GM12864 (cell line): Measurements from ENCODE around the gene GPR141.

Experiments
- DNase-seq: peaks from one replicate; pipeline ENCODE4 v3.0.0-alpha.2; 2011; ENCODE audit warnings: low read depth
- H3K4me3 ChIP-seq: 2 replicates; pipeline ENCODE4 v1.5.1; 2011; ENCODE audit warnings: mild to moderate bottlenecking, low read depth, low read length, control low read depth
- TF ChIP-seq, protein P1 (sequence below): IDR thresholded peaks from 2 replicates; pipeline ENCODE4 v1.5.1; 2011; ENCODE audit warnings: low read depth, mild to moderate bottlenecking, moderate library complexity, low read length, control low read depth, inconsistent platforms; ENCODE audit errors: missing control alignments

Gene GPR141

DNA sequence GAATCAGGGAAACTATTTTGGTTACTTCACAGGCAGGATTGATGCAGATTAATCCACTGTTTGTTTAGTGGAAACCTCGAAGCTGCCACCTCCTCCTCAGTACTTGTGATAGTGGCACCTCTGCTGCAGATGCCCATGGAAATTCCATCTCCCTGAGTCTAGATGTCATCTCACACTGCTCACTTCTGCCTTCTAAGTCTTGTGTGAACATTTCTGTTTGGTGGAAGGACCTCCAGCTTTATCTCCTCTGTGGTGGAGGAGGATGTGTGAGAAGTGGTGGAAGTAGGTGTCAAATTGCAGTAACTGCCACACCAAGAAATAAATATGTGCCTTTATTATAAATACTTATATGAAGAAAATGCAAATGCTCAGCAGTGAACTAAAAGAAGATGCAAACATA, 25.8 kb upstream of the GPR141 start:
- no peak overlapping the region for H3K4me3 ChIP-seq
- TF ChIP-seq, protein P1, sequence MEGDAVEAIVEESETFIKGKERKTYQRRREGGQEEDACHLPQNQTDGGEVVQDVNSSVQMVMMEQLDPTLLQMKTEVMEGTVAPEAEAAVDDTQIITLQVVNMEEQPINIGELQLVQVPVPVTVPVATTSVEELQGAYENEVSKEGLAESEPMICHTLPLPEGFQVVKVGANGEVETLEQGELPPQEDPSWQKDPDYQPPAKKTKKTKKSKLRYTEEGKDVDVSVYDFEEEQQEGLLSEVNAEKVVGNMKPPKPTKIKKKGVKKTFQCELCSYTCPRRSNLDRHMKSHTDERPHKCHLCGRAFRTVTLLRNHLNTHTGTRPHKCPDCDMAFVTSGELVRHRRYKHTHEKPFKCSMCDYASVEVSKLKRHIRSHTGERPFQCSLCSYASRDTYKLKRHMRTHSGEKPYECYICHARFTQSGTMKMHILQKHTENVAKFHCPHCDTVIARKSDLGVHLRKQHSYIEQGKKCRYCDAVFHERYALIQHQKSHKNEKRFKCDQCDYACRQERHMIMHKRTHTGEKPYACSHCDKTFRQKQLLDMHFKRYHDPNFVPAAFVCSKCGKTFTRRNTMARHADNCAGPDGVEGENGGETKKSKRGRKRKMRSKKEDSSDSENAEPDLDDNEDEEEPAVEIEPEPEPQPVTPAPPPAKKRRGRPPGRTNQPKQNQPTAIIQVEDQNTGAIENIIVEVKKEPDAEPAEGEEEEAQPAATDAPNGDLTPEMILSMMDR, result no peak
- DNase-seq, result no peak

DNA sequence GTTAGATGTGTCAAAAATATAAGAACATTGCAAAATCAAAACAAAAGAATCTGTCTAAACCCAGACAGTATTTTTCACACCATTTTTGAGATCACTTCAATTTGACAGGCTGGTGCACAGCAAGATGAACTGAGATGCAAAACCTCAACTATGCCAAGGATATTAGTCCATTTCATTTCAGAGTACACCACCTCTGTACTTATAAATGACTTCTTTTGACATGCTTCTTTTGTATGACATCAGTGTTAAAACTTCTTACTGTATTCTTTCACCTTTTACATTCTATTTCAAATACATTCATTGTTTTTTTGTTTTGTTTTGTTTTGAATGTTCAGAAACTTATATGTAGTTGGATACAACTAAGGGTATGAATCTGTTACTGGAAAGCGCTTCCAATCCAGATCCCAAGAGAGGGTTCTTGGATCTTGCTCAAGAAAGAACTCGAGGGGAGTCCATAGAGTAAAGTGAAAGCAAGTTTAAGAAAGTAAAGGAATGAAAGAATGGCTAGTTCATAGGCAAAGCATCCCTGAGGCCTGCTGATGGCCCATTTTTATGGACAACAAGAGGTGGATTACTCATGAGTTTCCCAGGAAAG, 23.5 kb upstream of the GPR141 start:
- no peak overlapping the region for H3K4me3 ChIP-seq
- TF ChIP-seq, protein P1, result no peak
- no peak for DNase-seq

GRCh38 chr7:37660614-37661013, 23.0 kb upstream of the GPR141 start:
- TF ChIP-seq, protein P1, result no peak
- no peak overlapping the region for H3K4me3 ChIP-seq
- DNase-seq, result no peak

DNA sequence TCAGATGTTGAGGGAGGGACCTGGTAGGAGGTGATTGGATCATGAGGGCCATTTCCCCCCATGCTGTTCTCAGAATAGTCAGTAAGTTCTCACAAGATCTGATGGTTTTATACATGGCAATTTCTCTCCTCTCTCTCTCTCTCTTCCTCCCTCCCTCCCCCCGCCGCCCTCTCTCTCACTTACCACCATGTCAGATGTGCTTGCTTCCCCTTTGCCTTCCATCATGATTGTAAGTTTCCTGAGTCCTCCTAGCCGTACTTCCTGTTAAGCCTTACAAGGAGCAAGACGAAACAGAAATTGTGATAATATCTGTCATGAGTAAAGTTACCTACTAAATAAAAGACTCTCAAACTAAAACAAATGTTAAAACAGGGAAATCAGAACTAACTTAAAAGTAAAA, 19.9 kb upstream of the GPR141 start:
- DNase-seq, result no peak
- H3K4me3 ChIP-seq, result no peak overlapping the region
- TF ChIP-seq, protein P1, result no peak

DNA sequence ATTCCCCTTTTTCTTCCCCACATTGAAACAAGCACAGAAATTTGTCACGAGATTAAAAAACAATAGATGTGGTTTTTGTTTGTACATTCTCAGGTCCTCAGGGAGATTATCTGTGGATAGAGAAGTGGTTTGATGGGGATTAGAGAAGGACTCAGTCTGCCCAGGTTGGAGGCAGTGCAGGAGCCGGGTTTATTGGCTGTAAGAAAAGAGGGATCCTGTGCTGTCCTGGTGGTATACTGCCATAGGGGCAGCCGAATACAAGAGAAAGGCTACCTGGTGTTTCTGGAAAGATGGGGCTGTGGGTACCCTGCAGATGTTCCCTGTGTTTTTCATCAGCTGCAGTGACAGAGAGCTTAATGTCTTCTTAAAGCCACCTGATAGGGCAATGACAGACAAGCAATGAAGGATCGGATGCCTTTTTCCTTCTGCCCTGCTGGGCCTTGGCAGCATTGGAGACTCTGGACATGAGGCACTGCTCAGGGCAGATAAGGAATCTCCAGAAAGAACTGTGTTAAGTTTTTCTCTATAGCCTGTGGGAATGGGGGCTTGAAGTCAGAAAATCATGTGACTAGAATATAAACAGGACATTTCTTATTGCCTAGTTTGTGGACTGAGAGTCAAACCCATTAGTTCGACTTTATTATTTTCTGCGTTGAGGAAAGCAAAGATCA, 18.1 kb upstream of the GPR141 start:
- TF ChIP-seq, protein P1, result no peak
- no peak overlapping the region for H3K4me3 ChIP-seq
- no peak for DNase-seq

- DNase-seq, result no peak
- H3K4me3 ChIP-seq, result no peak overlapping the region
- TF ChIP-seq, protein P1, result no peak
Observed at GRCh38 chr7:37666026-37666799, 17.4 kb upstream of the GPR141 start.
